ENCODE measurements around the gene G6PC3.
A peak's percentile ranks its signal among the peaks of the same experiment; 100 is the strongest.
"Not testable (repeated sequence)": the region's sequence is repeated elsewhere in the genome, so short reads cannot be mapped to it uniquely, and the experiment has no call there.

The G6PC3 gene

DNA sequence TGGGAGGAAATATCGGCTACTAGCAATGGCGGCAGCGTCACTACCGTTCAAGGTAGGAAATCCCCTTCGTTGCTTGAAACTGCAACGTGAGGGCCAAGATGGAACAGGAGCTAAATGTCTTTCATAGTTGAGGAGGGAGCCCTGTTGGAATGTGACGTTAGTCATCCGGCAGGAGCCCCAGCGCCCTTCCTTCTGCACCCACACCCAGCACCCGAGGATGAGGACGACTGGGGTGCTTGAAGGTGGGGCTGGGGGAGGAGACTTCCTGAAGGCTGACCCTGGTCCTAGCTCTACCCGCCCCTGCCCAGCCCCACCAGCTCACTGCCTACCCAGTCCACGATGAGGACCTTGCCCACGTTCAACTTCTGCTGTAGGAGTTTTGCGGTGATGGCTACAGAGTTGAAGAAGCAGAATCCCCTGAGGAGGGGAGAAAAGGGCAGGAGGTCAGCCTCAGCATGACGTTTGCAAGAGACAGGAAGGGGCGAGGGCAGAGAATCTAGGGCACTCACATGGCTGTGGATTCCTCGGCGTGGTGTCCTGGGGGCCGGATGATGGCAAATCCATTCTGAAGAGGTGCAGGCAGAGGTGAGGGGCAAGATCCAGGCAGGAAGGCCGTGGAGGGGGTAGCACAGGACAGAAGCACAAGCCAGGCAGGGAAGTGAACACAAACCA lies 11.9 kb downstream of the G6PC3 start:
- no peak for DNase-seq (ENCODE audit: low read depth in 2 of 2, low spot score in 1 of 2)

DNA sequence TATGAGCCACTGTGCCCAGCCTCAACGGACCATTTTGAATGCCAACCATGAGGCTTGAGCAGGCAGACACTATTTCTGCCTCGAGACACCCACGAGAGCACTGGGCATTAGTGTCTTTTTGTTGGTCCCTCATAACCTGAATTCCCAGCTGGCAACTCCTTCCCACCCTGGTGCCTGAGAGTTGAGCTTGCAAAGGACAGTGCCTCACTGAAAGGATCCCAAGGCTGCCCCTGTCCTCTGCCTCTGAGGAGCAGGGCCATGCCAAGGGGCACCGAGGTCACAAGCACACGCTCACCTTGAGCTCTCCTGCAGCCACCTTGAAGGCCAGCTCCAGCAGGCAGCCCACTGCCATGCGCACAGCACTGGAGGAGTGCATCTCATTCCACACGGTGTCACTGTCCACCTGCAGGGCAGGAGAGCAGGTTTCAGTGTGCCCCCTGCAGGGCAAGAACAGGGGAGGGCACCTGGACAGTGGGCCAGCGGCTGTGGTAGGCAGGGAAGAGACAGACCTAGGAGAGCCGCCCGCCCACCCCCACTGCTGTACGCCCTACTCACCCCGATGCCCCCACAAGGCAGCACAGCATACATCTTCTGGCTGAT lies 12.8 kb downstream of the G6PC3 start:
- DNase-seq (ENCODE audit: low read depth in 2 of 2, low spot score in 1 of 2) = no peak

DNA sequence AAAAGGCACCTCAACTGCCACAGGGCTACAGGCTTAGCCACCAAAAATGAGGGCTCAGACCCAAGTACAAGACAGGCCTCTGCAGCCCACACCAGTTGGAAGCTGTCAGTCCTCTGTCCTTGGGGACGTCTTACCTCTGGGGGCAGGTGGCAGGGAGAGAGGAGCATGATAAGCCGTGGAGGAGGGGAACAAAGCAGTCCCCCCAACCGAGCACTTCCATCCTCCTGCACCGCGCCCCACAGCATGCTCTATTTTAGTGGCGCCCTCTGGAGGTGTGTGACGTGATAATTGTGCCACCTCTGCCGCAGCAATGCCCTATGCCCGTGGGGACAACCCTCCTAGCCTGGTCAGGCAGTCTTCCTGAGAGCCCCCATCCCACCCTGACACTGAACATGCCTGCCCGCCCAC lies 13.6 kb downstream of the G6PC3 start:
- no peak for DNase-seq (ENCODE audit: low read depth in 2 of 2, low spot score in 1 of 2)

DNA sequence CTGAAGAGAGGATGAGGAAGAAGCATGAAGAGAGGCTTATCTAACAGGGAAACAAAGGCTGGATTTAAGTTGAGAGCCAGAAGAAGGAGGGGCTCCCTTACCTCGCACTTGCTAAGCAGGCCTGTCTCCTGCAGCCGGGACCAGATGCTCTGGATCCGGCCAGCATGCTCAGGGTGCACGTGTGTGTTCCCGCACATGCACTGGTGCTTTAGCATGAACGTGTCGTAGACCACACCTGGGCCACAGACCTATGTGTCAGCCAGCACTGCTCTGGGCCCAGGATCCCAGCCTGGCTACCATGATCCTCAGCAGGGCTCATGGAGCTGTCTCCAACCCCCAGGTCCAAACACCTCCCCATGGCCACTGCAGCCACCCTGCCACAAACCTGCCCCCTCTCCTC lies 14.4 kb downstream of the G6PC3 start:
- DNase-seq (ENCODE audit: low read depth in 2 of 2, low spot score in 1 of 2) = no peak

DNA sequence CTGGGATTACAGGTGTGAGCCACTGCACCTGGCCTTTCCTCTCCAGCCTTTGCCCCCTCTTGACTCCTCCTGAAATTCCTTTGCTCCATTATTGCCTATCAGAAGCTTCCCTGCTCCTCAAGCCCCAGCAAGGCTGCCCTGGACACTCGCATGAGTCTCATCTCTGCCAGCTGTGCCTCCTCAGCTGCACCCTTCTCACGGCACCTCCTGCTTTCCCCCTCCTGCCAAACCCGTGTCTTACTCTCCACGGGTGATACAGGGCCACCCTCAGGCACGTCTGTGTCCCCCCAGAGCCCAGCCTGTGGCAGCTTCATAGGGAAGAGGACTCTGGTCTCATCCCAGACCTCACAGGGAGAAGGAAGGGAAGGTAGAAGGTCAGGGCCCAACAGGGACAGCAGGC lies 15.4 kb downstream of the G6PC3 start:
- no peak for DNase-seq (ENCODE audit: low read depth in 2 of 2, low spot score in 1 of 2)

DNA sequence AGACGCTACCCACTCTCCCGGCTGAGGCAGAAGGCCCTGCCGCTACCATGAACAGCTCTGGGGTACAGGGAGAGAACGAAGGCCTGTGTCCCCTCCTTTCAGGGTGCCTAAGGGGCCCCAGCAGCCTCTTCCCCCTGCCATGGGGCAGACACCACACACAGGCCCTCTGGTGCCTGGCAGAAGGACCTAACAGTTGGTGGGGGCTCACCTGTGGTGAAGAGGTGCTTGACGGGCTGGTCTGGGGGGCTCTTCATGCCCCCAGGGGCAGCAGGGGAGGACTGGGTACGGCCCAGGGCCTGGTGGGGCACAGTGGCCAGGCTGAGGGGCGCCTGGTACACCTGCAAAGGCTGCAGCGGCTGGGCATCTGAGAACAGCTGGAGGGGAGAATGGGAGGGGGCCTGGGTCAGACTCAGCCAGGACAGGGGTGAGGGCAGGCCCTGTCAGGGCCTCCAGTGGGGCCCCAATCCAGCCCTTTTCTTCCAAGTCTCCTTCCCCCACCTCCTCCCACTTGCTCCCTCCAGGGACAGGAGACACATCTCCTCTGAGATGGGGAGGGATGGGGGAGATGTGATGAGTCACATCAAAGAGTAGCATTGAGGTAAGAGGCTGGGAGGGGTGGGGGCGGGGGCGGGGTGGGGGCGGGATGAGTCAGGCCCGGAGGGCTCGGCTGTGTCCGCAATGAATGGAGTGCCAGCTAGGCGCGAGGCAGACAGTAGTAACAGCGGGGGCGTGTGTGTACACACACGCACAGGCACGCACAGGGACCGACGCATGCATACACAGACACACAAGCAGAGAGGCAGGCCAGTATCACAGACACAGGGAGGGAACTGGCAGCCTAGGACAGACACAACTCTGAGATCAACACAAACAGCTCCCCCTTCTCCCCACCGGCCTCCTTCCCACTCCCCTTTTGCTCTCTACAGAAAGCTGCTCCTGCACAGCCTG lies 16.1 kb downstream of the G6PC3 start:
- DNase-seq (ENCODE audit: low read depth in 2 of 2, low spot score in 1 of 2) = peak in 1 of 2 donors; percentile 11

DNA sequence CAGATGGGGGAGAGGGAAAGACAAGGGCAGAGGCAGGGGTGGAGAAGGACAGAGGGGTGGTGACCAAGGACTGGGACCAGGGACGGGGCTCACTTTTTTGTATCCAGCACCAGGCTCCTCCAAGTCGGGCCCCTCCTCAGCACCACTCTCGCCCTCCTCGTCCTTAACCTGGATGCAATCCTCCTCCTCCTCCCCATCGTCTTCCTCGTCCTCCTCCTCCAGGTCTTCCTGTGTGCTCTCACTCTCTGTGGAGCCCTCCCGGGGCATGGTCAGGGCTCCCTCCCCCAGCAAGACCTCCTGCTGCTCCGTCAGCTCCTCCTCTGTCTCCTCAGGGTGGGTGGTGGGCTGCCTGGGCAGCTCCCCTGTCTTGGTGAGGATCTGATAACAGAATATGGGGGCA lies 16.8 kb downstream of the G6PC3 start:
- no peak for DNase-seq (ENCODE audit: low read depth in 2 of 2, low spot score in 1 of 2)

DNA sequence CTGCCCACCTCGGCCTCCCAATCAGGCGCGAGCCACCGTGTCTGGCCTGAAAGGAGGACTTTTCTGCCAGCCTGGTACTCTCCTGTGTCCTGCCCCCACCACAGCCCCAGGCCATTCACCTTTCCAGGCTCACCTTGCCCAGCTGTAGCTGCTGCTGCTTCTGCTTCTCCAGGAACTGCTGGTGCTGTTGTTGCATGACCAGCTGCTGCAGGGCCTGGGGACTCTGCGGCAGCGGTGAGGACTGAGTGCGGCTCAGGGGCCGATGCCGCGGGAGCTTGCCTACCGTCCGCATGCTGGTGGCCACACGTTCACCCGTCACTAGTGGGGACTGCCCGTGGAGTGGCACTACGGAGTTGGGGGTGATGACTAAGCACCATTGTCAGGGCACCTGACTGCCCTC lies 17.7 kb downstream of the G6PC3 start:
- DNase-seq (ENCODE audit: low read depth in 2 of 2, low spot score in 1 of 2) = no peak

DNA sequence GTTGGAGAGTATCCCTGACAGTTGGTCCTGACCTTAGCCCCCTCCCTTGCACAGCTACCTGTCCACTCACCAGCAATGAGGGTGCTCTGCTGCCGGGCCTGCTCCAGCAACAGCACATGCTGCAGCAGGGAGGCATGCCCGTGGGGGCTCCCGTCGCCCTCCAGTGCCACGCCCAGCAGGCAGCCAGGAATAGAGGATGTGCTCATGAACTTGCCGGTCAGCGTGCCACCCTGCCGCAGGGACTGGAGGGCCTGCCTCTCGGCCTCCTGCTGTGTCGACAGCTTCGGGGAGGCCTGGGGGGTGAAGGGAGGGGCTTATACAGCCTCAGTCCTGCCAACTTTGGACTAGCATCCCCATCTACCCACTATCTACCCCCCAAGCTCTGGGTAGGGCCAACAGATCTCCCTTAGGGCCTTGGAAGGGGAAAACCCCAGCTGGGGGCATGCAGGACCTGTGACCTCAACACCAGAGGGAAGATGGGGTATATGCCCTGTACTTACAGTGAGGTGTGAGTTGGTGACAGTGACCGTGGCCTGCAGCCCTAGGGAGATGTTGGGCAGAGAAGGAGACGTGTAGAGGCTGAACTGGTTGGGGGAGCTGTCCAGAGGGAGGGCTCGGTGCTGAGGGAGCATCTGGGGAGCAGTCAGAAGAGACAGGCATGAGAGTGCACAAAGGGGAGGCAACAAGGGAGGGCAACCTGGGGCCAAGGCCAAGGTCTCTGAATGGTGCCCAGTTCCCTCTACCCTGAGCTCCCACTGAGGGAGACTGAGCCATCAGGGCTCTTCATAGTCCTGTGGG lies 20.9 kb downstream of the G6PC3 start:
- DNase-seq (ENCODE audit: low read depth in 2 of 2, low spot score in 1 of 2) = no peak

DNA sequence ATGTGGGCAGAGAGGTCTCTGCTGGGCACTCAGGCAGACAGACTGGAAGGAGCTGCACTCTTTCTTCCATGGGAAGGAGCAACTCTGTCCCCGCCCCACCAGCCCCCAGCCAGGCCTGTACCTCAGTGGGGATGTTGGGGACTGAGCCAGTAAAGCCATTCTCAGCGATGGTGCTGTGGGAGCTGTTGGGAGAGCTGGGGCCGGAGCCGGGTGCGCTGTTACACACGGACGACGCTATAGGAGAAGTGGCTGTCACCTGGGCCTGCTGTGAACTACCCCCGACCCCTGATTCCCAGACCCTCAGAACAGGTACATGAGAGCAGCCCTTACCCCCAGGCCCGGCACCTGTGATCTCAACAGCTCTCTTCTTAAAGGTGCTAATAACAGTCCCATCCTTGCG lies 21.5 kb downstream of the G6PC3 start:
- DNase-seq (ENCODE audit: low read depth in 2 of 2, low spot score in 1 of 2) = no peak

DNA sequence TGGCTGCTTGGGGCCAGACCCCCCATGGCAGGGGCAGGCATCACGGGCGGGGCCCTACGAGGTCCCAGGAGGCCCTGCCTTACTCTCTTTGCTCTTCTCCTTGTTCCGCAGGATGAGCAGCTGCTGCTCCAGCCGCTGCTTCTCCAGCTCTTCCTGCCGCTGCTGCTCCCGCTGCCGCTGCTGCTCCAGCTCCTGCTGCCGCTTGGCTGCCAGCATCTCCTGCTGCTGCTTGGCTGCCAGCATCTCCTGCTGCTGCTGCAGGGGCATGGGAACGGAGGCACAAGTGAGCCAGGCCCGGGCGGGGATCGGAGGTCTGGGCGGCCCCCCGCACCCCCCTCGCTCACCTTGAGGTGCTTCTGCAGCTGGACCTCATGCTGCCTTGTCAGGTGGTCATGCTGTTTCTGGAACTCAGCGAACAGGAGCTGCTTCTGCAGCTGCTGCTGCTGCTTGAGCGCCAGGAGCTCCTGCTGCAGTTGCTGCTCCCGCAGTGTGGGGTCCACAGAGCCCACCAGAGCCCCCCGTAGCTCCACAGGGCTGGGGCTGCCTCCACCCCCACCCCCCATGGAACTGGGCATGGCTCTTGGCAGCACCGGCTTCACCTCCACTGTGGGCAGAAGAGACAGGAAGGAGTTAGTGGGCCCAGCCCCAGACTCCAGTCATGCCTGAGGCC lies 22.8 kb downstream of the G6PC3 start:
- no peak for DNase-seq (ENCODE audit: low read depth in 2 of 2, low spot score in 1 of 2)

DNA sequence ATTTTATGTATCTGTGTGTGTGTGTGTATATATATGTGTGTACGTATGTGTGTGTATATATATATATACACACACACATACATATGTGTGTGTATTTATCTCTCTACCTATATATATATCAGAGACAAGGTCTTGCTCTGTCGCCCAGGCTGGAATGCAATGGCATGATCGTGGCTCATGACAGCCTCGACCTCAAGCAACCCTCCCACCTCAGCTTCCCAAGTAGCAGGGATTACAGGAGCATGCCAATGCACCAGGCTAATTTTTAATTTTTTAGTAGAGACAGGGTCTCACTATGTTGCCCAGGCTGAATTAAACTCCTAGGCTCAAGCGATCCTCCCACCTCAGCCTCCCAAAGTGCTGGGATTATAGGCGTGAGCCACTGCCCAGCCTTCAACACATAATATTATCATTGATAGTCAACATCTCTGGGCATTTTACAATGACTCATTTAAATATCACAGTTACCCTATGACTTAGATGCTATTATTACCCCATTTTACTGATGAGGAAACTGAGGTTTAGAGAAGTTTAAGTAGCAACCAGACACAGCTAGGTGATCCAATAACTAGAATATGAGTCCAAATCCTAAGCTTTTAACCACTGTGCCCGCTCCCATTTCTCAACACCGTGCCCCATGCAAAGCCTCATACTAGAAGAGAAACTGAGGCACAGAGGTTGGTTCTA lies 24.3 kb downstream of the G6PC3 start:
- no peak for DNase-seq (ENCODE audit: low read depth in 2 of 2, low spot score in 1 of 2)

DNA sequence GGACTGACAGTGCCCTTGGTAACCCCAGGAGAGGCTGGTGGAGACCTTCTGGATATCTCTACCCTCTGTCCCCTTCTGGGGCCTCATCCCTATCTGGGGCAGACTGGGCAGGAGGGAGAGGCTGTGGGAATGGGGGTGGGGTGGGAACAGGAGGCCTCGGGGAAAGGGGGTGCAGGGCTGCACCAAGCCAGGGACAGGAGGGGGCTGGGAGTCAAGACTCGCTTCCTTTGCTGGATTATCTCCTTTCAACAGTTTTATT lies 24.8 kb downstream of the G6PC3 start:
- no peak for DNase-seq (ENCODE audit: low read depth in 2 of 2, low spot score in 1 of 2)

DNA sequence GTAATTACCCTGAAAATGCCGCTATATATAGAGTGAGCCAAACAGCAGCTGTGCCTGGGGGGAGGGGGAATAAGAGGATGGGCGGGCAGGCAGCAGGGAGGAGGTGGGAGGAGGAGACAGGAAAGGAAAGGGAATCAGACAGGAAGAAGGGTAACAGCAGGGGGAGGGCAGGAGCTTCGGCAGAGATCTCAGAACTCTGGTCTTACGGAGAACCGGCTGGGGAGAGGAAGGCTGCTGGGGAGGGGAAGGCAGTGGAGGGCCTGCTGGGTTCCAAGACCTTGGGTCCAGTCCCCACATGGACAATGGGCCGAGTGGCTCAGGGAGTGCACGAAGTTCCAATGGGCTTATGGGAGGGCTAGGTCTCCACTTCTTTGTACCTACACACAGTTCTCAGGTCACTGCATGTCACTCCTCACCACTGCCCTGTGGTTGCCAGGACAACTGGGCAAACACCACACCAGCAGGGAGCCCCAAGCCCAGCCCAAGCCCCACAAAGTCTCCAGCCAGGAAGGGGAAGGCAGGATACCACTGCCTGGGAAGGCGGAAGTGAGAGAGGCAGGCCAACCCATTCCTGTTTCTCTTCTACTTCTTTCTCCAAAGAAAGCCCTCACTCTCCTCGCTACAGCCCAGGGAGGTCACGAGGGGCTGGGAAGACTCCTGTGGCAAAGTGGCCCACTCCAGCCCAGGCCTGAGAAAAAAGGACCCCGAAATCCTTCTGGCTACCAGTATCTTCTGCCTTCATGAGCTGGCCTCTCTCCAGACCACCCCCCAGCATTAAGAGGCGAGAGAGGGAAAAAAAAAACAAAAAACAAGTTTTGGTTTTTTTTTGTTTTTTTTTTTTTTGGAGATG lies 25.3 kb downstream of the G6PC3 start:
- DNase-seq (ENCODE audit: low read depth in 2 of 2, low spot score in 1 of 2) = no peak

DNA sequence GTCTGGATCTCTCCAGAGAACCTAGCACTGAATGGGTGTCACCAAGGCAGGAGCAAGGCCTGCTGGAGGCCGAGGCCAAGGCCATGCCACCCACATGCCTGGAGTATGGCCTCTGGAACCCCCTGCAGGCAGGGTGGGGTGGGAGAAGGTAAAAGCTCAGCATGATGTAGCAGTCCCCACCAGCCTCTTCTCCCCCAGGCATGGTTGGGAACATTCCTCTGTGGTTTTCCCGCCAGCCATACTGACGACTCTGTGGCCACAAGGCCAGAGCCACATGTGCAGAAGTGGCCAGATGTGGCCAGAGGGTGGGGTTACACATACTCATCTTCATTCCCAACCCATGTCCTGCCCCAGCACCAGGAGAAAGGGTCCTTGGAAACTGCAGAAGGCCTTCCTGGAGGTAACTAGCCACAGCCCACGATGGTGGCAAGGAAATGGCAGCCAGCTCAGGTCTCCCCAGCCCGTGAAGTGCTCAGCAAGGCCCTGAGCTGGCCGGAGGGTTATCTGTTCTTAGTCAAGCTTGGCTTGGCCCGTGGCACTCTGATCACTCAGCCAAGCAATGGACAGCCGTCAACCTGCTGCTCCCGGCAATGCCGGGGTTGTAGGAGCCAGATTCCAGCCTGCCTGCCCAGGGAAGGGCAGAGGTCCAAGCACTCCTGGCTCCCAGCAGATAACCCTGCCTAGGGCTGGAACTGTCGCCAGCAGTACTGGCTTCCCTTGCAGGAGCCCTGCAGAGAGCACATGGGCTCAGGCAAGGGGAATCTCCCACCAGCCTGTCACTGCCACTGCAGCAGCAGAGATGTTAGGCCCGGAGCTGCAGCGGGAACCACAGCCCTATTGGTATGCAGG lies 26.8 kb downstream of the G6PC3 start:
- DNase-seq (ENCODE audit: low read depth in 2 of 2, low spot score in 1 of 2) = no peak

DNA sequence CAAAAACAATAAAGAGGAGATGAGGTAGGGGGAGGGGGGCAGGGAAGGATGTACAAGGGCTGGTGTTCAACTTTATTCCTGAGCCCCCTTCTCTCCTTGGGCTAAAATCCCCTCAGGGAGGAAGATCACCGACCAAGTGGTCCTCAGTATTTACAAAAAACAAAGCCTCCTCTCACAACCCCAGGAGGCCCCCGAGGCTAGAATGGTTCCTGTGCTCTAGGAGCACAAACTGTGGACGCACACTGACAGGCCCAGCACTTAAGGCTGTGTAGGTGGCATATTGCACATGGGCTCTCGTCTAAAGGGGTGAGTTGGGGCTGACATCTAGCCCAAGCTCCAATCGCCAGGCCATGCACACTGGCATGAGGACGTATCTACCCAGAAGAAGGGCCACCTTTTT lies 31.3 kb downstream of the G6PC3 start:
- not testable (repeated sequence) for DNase-seq (ENCODE audit: low read depth in 2 of 2, low spot score in 1 of 2)

DNA sequence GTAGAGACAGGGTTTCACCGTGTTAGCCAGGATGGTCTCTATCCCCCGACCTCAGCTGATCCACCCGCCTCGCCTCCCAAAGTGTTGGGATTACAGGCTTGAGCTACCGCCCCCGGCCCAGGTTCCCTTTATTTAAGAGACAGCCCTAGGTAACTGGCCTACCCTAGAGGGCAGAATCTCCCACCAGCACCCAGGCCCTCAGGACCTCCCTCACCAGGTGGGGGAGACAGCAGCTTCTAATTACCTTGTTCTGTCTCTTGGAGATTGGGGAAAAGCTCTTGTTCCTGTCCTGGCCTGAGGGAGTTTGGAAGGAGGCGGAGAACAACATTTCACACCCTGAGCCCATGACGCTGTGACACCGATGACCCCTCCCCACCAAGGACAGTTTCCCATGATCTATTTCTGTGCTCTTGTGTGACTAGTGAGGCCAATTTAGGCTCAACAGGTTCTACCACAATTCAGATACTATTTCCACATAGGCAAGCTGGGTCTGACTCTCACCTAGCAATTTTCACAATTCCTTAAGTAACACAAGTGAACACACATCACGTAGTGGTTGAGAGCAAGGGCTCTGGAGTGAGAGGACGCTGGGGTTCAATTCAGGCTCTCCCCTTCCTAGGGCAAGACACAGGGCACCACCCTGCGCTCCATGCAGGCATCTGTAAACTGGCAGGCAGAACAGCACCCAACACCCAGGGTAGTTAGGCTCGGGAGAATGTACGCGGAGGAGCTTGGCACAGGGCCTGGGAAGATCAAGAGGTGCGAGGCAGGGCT lies 32.5 kb downstream of the G6PC3 start:
- no peak for DNase-seq (ENCODE audit: low read depth in 2 of 2, low spot score in 1 of 2)

DNA sequence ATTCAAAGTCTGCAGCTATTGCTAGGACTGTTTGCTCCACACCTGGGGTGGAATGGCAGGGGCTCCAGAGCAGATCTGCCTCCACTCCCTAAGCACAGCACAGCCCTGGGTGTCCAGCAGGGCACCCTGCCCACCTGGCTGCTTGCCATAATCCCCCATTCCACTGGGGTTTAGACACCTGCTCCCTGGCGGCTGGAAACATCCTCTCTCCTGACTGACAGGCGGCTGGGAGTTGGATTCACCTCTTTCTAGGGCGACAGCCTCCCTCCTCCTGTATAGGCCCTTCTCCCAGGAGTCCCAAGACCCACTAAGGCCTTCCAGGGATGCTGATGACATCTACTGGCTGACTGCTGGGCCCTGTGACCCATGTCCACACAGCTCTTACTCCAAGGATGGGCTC lies 34.9 kb downstream of the G6PC3 start:
- DNase-seq (ENCODE audit: low read depth in 2 of 2, low spot score in 1 of 2) = no peak
